Astrocyte of the cerebellum (primary cell): Measurements from ENCODE around the gene KLHL40.

Source experiments
- DNase-seq: peaks from one replicate; pipeline ENCODE4 v3.0.0-alpha.2; 2011; ENCODE audit warnings: low read depth
- H3K4me3 ChIP-seq: 2 replicates; pipeline ENCODE4 v1.5.1; 2011; ENCODE audit warnings: mild to moderate bottlenecking, low read depth, low read length, moderate library complexity
- in situ Hi-C: cut with HindIII; loops from 2 replicates; pipeline ENCODE4 v1.10.0; 2017; ENCODE audit warnings: low sequenced_read_pairs
- TF ChIP-seq, protein P1 (sequence below): IDR thresholded peaks from 2 replicates; pipeline ENCODE4 v1.5.1; 2012; ENCODE audit warnings: low read length, low read depth, moderate library complexity, mild to moderate bottlenecking; ENCODE audit errors: missing control alignments

KLHL40 gene

DNA sequence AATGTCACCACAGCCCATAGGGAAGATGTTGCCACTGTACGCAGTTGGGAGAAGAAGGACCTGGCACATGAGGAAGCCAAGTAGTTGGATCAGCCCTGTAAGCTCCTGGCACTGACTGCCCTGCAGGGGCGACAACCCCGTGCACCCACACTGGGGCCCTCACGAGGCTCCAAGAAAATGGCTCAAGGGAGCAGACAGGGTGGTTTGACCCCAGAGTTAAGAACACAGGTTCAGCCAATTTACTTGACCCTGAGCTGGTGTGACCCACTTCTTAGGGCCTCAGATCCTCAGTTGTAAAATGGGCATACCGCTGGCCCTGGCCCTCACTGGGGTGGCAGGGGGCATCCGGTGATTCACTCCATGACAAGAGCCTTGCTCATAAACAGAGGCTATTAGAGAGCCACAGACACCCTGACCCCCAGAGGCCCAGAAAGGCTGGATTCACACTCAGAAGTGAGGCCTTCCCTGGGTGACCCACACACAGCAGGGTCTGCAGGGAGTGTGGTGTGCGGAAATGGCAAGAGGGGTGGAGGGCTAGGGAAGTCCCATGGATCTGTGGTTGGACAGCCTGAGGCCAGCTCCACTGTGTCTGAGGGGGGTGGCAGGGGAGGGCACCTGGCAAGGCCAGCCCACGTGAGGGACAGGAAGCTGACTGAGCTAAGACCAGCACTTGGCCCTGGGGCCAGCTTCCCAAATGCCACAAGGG, 19.0 kb downstream of the KLHL40 start:
- DNase-seq, result no peak
- in situ Hi-C loops, result no loop called here
- no peak overlapping the region for H3K4me3 ChIP-seq
- TF ChIP-seq, protein P1, sequence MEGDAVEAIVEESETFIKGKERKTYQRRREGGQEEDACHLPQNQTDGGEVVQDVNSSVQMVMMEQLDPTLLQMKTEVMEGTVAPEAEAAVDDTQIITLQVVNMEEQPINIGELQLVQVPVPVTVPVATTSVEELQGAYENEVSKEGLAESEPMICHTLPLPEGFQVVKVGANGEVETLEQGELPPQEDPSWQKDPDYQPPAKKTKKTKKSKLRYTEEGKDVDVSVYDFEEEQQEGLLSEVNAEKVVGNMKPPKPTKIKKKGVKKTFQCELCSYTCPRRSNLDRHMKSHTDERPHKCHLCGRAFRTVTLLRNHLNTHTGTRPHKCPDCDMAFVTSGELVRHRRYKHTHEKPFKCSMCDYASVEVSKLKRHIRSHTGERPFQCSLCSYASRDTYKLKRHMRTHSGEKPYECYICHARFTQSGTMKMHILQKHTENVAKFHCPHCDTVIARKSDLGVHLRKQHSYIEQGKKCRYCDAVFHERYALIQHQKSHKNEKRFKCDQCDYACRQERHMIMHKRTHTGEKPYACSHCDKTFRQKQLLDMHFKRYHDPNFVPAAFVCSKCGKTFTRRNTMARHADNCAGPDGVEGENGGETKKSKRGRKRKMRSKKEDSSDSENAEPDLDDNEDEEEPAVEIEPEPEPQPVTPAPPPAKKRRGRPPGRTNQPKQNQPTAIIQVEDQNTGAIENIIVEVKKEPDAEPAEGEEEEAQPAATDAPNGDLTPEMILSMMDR, result no peak

DNA sequence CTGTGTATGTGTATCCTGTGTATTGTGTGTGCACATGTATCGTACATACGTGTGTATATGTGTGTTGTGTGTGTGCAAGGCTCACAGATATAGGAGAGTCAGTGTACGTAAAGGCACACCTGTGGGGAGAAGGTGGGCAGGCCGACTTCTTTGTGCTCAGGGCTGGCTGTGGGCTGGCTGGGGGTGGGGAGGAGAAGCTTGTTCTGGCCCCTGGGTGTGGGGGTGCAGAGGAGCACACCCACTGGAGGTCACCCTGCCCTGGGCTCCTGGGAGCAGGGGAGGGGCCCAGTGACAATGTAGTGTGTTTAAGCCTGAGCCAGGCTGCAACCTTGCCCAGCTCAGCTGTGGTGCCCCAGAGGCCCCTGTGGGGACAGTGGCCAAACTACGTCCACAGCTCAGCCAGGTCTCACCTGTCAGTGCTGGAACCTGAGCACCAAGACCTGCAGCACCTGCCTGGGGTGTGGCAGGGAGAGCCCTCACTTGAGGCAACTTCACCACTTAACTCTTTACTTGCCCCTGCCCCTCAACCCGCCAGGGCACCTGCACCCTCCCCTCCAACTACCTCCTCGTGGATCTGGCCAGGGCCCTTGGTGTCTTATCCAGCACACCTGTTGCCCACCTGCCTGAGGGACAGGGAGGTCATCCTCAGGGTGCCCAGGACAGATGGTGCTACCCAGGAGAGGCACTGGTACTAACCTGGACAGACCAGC, 19.9 kb downstream of the KLHL40 start:
- TF ChIP-seq, protein P1, result no peak
- DNase-seq, result no peak
- in situ Hi-C loops, result no loop called here

DNA sequence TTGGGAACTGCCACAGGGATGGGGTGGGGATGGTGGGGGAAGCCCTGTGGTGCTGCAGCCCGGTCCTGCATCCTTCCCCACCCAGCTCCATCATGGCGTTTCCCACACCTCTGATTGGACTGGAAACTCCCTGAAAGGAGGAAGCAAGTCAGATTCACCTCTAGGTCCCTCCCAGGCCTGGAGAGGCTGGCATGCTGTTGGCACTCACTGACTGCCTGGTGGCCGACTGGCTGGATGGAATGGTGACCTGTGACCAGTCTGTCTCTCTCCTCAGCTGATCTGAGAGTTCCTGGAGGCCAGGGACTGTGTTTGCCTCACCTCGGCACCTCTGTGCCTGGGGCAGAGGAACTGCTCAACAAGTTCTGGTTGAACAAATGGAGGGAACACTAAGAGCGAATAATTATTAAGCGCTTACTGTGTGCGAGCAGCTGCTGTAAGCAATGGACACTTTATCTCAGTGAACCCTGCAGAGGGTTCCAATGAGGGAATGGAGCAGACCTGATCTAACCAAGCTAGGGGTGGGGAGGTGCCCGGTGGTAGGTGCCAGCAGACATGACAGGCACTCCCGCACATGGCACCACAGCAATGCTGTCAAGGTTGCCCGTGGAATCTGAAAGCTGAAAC, 20.7 kb downstream of the KLHL40 start:
- in situ Hi-C loops, result no loop called here
- TF ChIP-seq, protein P1, result no peak
- H3K4me3 ChIP-seq, result no peak overlapping the region
- DNase-seq, result no peak

More for the DNA sequence above, 19.9 kb downstream of the KLHL40 start:
- H3K4me3 ChIP-seq, result no peak overlapping the region

- DNase-seq, result no peak
- in situ Hi-C loops, result no loop called here
- H3K4me3 ChIP-seq, result no peak overlapping the region
- TF ChIP-seq, protein P1, result no peak
These were observed 21.6 kb downstream of the KLHL40 start for GRCh38 chr3:42706721-42707619.

- in situ Hi-C loops, result no loop called here
- TF ChIP-seq, protein P1, result no peak
- no peak overlapping the region for H3K4me3 ChIP-seq
- no peak for DNase-seq
These were observed 22.5 kb downstream of the KLHL40 start for GRCh38 chr3:42707620-42708355.
